Erythroblast (primary cell): Measurements from ENCODE around the gene SPOCK1.

Source experiments
- DNase-seq, 2 experiments: peaks; one replicate each; lab custom pipeline; 2025; lab: John Stamatoyannopoulos, UW
- GATA1 ChIP-seq: IDR thresholded peaks from 2 replicates; pipeline ENCODE4 v1.6.1; 2011; ENCODE audit warnings: low read depth, mild to moderate bottlenecking, control low read depth, low read length, moderate library complexity
- POLR2A ChIP-seq: IDR thresholded peaks from 2 replicates; pipeline ENCODE4 v1.6.1; 2011; ENCODE audit warnings: mild to moderate bottlenecking, low read length

Gene SPOCK1

GRCh38 chr5:137361280-137361679 lies 137.8 kb downstream of the SPOCK1 start:
- DNase-seq, result no peak
- no peak for TF ChIP-seq GATA1
- no peak for TF ChIP-seq POLR2A

- no peak for DNase-seq
- TF ChIP-seq POLR2A (no peak), GATA1 (no peak)
Observed at GRCh38 chr5:137360607-137361006, 138.5 kb downstream of the SPOCK1 start.

- TF ChIP-seq POLR2A, result no peak
- TF ChIP-seq GATA1, result no peak
- no peak for DNase-seq
Observed at GRCh38 chr5:137359941-137360340, 139.2 kb downstream of the SPOCK1 start.

- DNase-seq, result no peak
- TF ChIP-seq GATA1 (no peak), POLR2A (no peak)
Observed at GRCh38 chr5:137357436-137357835, 141.7 kb downstream of the SPOCK1 start.

GRCh38 chr5:137356127-137356526 lies 143.0 kb downstream of the SPOCK1 start:
- no peak for TF ChIP-seq GATA1
- TF ChIP-seq POLR2A, result no peak
- no peak for DNase-seq

- no peak for DNase-seq
- TF ChIP-seq GATA1, result no peak
- TF ChIP-seq POLR2A, result no peak
Observed at GRCh38 chr5:137355708-137356107, 143.4 kb downstream of the SPOCK1 start.

GRCh38 chr5:137352095-137352494 lies 147.0 kb downstream of the SPOCK1 start:
- TF ChIP-seq POLR2A (no peak), GATA1 (no peak)
- no peak for DNase-seq

GRCh38 chr5:137350791-137351190 lies 148.3 kb downstream of the SPOCK1 start:
- DNase-seq, result no peak
- no peak for TF ChIP-seq POLR2A
- no peak for TF ChIP-seq GATA1

GRCh38 chr5:137348759-137349158 lies 150.4 kb downstream of the SPOCK1 start:
- TF ChIP-seq GATA1 (no peak), POLR2A (no peak)
- no peak for DNase-seq

- TF ChIP-seq GATA1 (no peak), POLR2A (no peak)
- no peak for DNase-seq
Observed at GRCh38 chr5:137347865-137348264, 151.3 kb downstream of the SPOCK1 start.

- TF ChIP-seq GATA1 (no peak), POLR2A (no peak)
- no peak for DNase-seq
Observed at GRCh38 chr5:137346281-137346680, 152.8 kb downstream of the SPOCK1 start.

- no peak for DNase-seq
- TF ChIP-seq POLR2A (no peak), GATA1 (no peak)
Observed at GRCh38 chr5:137345396-137345795, 153.7 kb downstream of the SPOCK1 start.

GRCh38 chr5:137344723-137345322 lies 154.3 kb downstream of the SPOCK1 start:
- peak; percentile 28 to 58 for DNase-seq
- TF ChIP-seq POLR2A, result no peak
- no peak for TF ChIP-seq GATA1

GRCh38 chr5:137344021-137344420 lies 155.1 kb downstream of the SPOCK1 start:
- no peak for DNase-seq

GRCh38 chr5:137342764-137343163 lies 156.4 kb downstream of the SPOCK1 start:
- DNase-seq, result no peak
- no peak for TF ChIP-seq POLR2A
- TF ChIP-seq GATA1, result no peak

More at GRCh38 chr5:137344021-137344420, 155.1 kb downstream of the SPOCK1 start:
- no peak for TF ChIP-seq GATA1
- TF ChIP-seq POLR2A, result no peak
